Stimulated activated CD8-positive, alpha-beta memory T cell treated with anti-CD3 and anti-CD28 coated beads, Interleukin-15, amount 100 ng/mL, for 48 hours (primary cell): ENCODE measurements around the gene ITPR1.

Source experiments
- DNase-seq, 2 donors: peaks; one replicate each; pipeline ENCODE4 v3.0.0-alpha.2; 2020; ENCODE audit warnings: low read depth in 2 of 2

Gene ITPR1

GRCh38 chr3:4888913-4889846 lies 396.0 kb downstream of the ITPR1 start:
- DNase-seq = no peak

GRCh38 chr3:4889896-4890295 lies 396.7 kb downstream of the ITPR1 start:
- DNase-seq = no peak

- no peak for DNase-seq
Observed at GRCh38 chr3:4894891-4895530, 401.9 kb downstream of the ITPR1 start.

- no peak for DNase-seq
Observed at GRCh38 chr3:4895838-4896237, 402.7 kb downstream of the ITPR1 start.
